C4-2B (cell line): Measurements from ENCODE around the gene AKAP8L.

Experiments used
- ZFX ChIP-seq: fragments of 450-650 bp; IDR thresholded peaks from 2 replicates; pipeline ENCODE4 v1.6.1; 2017
- TF ChIP-seq, protein P1 (sequence below): fragments of 450-650 bp; conservative IDR thresholded peaks from 2 replicates; pipeline ENCODE4 v1.5.1; 2017; ENCODE audit warnings: mild to moderate bottlenecking

DNA sequence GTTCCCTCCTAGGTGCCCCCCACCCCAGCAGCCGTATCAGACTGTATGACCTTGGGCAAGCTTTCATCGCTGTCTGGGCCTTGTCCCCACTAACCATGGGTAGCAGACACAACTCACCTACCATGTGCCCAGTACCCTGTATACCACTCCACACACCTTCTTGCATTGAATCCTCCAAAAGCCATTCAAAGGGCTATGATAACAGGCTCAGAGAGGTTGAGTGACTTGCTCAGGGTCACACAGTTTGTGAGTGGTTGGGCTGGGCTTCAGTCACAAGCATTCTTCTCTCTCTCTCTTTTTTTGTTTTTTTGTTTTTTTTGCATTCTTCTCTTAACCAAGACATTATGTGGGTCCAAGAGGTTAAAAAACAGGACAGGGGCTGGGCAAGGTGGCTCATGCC lies 42.9 kb upstream of the AKAP8L start:
- TF ChIP-seq, protein P1, sequence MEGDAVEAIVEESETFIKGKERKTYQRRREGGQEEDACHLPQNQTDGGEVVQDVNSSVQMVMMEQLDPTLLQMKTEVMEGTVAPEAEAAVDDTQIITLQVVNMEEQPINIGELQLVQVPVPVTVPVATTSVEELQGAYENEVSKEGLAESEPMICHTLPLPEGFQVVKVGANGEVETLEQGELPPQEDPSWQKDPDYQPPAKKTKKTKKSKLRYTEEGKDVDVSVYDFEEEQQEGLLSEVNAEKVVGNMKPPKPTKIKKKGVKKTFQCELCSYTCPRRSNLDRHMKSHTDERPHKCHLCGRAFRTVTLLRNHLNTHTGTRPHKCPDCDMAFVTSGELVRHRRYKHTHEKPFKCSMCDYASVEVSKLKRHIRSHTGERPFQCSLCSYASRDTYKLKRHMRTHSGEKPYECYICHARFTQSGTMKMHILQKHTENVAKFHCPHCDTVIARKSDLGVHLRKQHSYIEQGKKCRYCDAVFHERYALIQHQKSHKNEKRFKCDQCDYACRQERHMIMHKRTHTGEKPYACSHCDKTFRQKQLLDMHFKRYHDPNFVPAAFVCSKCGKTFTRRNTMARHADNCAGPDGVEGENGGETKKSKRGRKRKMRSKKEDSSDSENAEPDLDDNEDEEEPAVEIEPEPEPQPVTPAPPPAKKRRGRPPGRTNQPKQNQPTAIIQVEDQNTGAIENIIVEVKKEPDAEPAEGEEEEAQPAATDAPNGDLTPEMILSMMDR: no peak
- no peak for TF ChIP-seq ZFX
